GM12874 (cell line): ENCODE results near the gene ULK4.

ENCODE experiments used
- TF ChIP-seq, protein P1 (sequence below): IDR thresholded peaks from 2 replicates; pipeline ENCODE4 v1.5.1; 2011; ENCODE audit warnings: low read depth, mild to moderate bottlenecking, control low read depth, low read length, moderate library complexity; ENCODE audit not compliant: insufficient read depth

Gene ULK4

DNA sequence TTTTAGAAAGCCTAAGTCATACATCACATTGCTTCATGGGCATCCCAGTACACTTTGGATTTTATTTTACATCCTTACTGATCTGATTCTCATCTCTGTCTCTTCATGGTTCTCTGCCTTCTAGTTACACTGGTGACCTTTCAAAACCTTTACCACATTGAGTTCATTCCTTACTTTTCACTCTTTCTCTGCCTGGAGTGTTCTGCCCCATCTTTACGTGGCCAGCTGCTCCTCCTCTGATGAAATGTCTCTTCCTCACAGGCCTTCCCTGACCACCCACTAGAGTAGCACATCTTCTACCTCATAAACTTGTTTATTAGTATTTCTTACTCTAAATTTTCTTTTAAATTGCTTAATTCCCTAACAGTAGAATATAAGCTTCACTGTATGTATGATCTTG, 744.9 kb downstream of the ULK4 start:
- TF ChIP-seq, protein P1, sequence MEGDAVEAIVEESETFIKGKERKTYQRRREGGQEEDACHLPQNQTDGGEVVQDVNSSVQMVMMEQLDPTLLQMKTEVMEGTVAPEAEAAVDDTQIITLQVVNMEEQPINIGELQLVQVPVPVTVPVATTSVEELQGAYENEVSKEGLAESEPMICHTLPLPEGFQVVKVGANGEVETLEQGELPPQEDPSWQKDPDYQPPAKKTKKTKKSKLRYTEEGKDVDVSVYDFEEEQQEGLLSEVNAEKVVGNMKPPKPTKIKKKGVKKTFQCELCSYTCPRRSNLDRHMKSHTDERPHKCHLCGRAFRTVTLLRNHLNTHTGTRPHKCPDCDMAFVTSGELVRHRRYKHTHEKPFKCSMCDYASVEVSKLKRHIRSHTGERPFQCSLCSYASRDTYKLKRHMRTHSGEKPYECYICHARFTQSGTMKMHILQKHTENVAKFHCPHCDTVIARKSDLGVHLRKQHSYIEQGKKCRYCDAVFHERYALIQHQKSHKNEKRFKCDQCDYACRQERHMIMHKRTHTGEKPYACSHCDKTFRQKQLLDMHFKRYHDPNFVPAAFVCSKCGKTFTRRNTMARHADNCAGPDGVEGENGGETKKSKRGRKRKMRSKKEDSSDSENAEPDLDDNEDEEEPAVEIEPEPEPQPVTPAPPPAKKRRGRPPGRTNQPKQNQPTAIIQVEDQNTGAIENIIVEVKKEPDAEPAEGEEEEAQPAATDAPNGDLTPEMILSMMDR: no peak

DNA sequence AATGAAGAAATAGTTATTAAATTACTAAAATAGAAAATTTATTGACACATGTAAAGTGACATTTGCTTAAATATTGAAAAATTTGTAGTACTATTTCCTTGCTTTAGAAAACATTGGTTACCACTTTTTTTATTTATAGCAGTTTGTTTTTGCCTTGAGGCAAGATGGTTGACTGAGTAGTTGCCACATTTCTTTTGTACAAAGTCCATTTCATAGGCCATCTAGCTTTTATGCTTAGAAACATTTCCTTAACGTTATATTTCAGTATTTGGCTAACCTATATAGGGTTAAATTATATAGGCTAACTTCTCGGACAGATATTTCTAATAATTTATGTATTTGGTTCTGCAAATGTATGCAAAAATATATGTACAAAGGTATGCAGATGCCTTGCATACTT, 745.5 kb downstream of the ULK4 start:
- TF ChIP-seq, protein P1: no peak

DNA sequence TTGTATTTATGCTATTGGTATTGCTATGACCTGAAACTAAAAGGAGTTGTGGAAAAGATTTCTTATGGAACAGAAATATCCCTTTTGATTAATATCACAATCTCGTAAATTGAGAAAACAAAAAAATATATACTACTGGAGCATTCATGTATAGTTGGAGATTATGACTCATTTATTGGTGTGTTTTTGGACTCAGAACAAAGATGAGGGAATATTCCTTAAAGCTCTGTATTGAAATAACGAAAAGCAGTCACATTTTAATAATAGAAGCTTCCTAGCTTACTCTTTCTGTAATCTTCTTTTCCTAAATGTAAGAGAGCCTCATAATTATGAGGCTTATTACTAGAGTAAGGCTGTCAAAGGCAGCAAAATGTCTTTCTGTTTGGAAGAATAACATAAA, 748.3 kb downstream of the ULK4 start:
- TF ChIP-seq, protein P1: no peak

DNA sequence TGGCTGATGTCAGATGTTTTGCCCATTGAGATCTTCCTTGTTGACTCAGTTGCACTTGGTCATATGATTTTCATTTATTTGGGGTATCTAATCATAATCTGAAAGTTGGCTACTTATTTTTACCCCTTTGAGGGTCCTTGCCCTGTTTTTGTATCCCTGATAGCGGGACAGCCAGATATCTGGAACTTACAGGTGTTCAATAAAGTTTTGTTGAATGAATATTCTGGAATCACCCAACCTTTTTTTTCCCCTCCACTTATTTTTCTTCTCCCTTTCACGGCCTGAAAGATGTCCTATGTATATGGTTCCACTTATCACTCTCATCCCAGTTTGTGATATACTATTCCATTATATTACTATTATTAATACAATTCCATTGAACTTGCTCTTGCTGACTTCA, 749.8 kb downstream of the ULK4 start:
- TF ChIP-seq, protein P1: no peak

DNA sequence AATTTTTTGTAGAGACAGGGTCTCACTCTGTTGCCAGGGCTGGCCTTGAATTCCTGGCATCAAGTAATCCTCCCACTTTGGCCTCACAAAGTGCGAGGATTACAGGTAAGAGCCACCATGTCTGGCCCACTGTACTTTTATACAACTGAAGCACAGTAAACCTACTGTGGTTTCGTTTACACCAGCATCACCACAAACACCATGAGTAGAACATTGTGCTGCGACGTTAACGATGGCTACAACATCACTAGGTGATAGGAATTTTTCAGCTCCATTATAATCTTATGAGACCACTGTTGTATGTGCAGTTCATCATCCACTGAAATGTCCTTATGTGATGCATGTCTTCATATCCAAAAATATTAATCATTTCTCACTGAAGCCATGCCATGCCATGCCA, 750.9 kb downstream of the ULK4 start:
- TF ChIP-seq, protein P1: no peak

DNA sequence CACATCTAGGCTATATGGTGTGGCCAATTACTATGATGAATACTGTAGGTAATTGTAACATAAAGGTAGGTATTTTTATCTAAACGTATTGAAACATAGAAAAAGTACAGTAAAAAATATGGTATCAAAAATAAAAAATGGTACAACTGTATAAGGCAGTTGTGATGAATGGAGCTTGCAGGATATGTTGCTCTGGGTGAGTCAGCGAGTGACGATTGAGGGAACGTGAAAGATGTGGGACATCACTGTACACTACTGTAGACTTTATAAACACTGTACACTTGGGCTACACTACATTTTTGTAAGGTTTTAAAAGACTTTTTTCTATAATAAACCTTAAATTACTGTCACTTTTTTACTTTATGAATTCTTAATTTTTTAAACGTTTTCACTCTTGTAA, 752.3 kb downstream of the ULK4 start:
- TF ChIP-seq, protein P1: no peak

DNA sequence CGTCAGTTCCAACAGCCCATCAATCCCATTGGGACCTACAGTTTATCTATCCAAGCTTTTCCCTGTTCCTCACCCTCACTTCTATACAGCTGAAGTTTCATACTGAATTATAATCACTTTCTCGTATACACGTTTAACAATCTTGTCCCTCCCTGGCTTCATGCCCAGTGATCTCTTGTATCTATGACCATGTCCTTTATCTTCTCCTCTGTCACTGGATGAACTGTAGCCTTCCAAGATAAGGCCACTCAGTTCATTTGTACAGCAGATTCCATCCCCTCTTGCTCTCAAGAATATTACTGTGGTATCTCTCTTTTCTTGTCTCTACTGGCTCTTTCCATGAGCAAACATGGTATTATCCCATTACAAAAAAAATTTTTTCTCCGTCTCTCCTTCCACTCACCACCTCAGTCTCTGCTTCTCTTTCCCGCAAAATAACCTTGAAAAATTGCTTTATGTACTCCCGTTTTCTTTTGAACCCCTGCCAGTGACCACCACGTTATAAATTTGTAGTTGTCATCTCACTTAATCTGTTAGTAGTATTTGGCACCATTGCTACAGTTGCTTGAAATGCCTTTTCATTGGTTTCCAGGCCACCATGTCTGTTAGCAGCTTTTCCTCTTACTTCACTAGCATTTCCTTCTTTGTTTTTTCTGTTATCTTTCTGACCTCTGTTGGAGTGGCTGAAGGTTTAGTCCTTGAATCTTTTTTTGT, 753.2 kb downstream of the ULK4 start:
- TF ChIP-seq, protein P1: no peak
